ENCODE results near the gene MED12L. TPM values are rescaled to one million over a fixed set of nuclear protein-coding genes. Genes with fewer than 3 reads are reported as not detected.
A peak's percentile ranks its signal among the peaks of the same experiment; 100 is the strongest.

MED12L gene
- total RNA-seq, 4 donors from 2014 or later, result 0.51 to 12.7 (median 3.1) TPM

DNA sequence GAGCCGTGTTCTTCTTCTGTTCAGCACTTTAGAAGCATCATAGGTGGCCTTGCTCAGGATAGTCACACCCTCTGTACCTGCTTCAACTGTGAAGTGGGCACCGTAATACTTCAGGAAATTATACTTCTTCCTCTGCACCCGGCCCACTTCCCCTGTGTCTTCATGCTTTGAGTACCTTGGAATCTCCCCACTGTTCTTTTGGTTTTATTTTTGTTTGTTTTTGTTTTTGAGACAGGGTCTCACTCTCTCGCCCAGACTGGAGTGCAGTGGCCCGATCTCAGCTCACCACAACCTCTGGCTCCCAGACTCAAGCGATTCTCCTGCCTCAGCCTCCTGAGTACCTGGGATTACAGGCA lies 191.2 kb downstream of the MED12L start:
- intact Hi-C loops (cut with DNase I; ENCODE audit: low total_unique reads), result no loop called here
- no peak overlapping the region for H3K27ac ChIP-seq

DNA sequence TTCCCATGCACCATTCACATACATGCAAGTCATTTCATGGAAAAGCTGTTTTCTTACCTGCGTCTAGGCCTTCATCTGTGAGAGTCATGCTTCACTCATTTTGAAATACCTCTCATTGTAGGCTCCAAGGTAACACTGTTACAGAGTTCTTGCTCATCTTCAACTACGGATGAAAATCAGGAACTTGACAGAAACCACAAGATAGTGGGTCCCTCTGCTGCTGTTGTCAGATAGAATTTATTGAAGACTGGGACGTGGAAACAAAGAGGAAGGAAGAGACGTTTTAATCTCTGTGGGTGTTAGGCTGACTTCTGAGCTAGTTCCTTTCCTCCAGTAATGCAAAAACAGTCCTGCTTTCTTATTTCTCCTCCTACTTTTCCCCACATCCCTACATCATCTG lies 192.8 kb downstream of the MED12L start, which contains the start of gene P2RY14:
Gene P2RY14, minus strand, starts transcription at position 313 of the 400 bp plus-strand sequence. CDS start 64,226 bp downstream, outside the sequence.
- Histone ChIP-seq H3K9me3 (no peaks in the 10 kb centered on the region), H3K36me3 (no peaks in the 10 kb centered on the region), H3K4me1 (no peaks in the 10 kb centered on the region), H3K4me3 (no peak within 1 kb of the TSS), H3K27me3 (no peaks in the 10 kb centered on the region), H3K27ac (no peak within 1 kb of the TSS)
- intact Hi-C loops (cut with DNase I; ENCODE audit: low total_unique reads), result no loop called here
- DNase-seq, result no peak
- TF ChIP-seq, protein P1, sequence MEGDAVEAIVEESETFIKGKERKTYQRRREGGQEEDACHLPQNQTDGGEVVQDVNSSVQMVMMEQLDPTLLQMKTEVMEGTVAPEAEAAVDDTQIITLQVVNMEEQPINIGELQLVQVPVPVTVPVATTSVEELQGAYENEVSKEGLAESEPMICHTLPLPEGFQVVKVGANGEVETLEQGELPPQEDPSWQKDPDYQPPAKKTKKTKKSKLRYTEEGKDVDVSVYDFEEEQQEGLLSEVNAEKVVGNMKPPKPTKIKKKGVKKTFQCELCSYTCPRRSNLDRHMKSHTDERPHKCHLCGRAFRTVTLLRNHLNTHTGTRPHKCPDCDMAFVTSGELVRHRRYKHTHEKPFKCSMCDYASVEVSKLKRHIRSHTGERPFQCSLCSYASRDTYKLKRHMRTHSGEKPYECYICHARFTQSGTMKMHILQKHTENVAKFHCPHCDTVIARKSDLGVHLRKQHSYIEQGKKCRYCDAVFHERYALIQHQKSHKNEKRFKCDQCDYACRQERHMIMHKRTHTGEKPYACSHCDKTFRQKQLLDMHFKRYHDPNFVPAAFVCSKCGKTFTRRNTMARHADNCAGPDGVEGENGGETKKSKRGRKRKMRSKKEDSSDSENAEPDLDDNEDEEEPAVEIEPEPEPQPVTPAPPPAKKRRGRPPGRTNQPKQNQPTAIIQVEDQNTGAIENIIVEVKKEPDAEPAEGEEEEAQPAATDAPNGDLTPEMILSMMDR (IDR thresholded peaks at IDR 0.05), result no peak
- TF ChIP-seq POLR2A (IDR thresholded peaks at IDR 0.05), result no peak

More for the DNA sequence above, 191.2 kb downstream of the MED12L start:
- H3K27me3 ChIP-seq, result no peaks in the 10 kb centered on the region
- no peaks in the 10 kb centered on the region for H3K36me3 ChIP-seq
- TF ChIP-seq POLR2A (IDR thresholded peaks at IDR 0.05), result no peak
- TF ChIP-seq, protein P1 (IDR thresholded peaks at IDR 0.05), result no peak
- no peak overlapping the region for H3K4me3 ChIP-seq
- no peak for DNase-seq
- H3K4me1 ChIP-seq, result no peaks in the 10 kb centered on the region
- no peaks in the 10 kb centered on the region for H3K9me3 ChIP-seq

DNA sequence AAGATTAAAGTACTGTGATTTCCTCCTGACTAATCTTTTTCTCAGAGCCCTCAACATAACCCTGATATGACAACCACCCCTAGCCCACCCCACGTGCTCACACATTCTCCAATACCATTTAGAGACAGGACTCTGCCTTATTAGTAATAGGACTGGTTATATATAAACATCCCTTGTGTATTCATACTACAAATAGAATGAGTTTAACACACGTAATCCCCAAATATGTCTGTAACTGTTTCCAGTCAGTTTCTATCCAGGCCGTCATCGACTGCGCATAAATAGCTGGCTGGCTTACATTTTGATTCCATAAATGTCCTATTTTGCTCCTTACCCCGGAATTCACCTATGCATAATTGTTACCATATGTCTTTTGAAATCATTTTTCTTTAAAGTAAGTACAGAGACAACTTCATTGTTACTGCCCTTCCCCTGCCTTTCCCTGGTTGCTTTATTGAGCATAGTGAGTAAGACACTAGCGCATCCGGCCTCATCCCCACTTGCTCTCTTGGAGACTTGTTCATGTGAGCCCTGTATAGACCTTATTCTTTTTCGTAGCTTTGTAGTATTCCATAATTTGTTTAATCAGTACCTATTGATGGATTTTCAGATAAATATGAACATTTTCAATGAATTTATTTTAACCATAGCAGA lies 196.3 kb downstream of the MED12L start:
- Histone ChIP-seq H3K27me3 (no peaks in the 10 kb centered on the region), H3K36me3 (no peaks in the 10 kb centered on the region), H3K4me1 (peaks cover 4 to 5% of the 10 kb centered on the region in 2 donors), H3K9me3 (no peaks in the 10 kb centered on the region), H3K27ac (peak overlapping the region in 1 of 2 donors; percentile 2), H3K4me3 (no peak overlapping the region)
- no peak for TF ChIP-seq POLR2A (IDR thresholded peaks at IDR 0.05)
- TF ChIP-seq, protein P1 (IDR thresholded peaks at IDR 0.05), result no peak
- intact Hi-C loops (cut with DNase I; ENCODE audit: low total_unique reads), result loop anchor here (10.0 kb wide), 1 partner anchor 57 kb away; no protein-coding TSS in a partner anchor
- no peak for DNase-seq

DNA sequence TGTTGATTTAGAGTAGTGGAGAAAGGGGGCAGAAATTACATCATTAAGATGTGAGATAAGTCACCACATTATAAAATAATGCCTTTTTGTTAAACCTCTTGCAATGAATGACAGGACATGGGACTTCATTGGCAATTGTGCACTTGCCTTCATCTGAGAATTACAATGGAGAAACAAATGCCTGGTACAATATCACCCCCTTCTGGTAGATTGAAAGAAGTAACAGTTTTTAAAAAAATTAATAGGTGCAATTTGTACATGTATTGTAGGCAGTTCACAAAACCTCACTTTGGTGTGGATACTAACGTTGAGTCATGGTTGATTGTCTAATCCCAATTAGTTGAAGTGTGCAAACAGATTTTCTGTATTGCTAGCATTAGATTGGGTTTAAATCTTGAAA lies 197.5 kb downstream of the MED12L start:
- H3K4me3 ChIP-seq, result no peak overlapping the region
- H3K27me3 ChIP-seq, result no peaks in the 10 kb centered on the region
- H3K4me1 ChIP-seq, result peaks cover 4 to 5% of the 10 kb centered on the region in 2 donors
- intact Hi-C loops (cut with DNase I; ENCODE audit: low total_unique reads), result loop anchor here (10.0 kb wide), 1 partner anchor 58 kb away; no protein-coding TSS in a partner anchor
- TF ChIP-seq, protein P1 (IDR thresholded peaks at IDR 0.05), result peak; percentile 63 to 83 (median 66)
- TF ChIP-seq POLR2A (IDR thresholded peaks at IDR 0.05), result no peak
- H3K9me3 ChIP-seq, result no peaks in the 10 kb centered on the region
- no peak for DNase-seq
- H3K27ac ChIP-seq, result peak overlapping the region in 1 of 2 donors; percentile 51
- no peaks in the 10 kb centered on the region for H3K36me3 ChIP-seq

DNA sequence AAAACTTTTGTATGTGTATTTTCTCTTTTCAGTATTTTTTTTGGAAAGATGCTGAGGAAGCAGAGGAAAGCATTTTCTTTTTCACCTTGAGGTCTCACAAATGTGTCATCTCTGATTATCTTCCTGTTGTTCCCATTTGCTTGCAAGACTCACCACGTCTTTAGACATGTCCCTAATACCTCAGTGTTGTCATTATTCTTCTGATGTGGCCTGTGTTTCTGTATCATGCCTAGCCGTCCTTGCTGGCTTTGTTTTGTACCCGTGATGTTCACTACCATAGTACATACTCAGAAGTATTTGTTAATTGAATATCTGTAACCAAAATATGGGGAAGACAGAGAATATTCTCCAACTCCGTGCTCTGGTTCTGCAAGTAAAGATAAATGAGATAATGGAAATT lies 197.9 kb downstream of the MED12L start:
- no peak overlapping the region for H3K4me3 ChIP-seq
- H3K36me3 ChIP-seq, result no peaks in the 10 kb centered on the region
- H3K27ac ChIP-seq, result peak overlapping the region; percentile 51 to 61
- H3K4me1 ChIP-seq, result peaks cover 4 to 5% of the 10 kb centered on the region in 2 donors
- no peaks in the 10 kb centered on the region for H3K9me3 ChIP-seq
- no peak for TF ChIP-seq POLR2A (IDR thresholded peaks at IDR 0.05)
- TF ChIP-seq, protein P1 (IDR thresholded peaks at IDR 0.05), result no peak
- H3K27me3 ChIP-seq, result no peaks in the 10 kb centered on the region
- DNase-seq, result no peak
- intact Hi-C loops (cut with DNase I; ENCODE audit: low total_unique reads), result loop anchor here (10.0 kb wide), 1 partner anchor 59 kb away; no protein-coding TSS in a partner anchor
